K562 (cell line): ENCODE measurements around the gene CNPY2. TPM values are rescaled to one million over a fixed set of nuclear protein-coding genes. Genes with fewer than 3 reads are reported as not detected.

ENCODE experiments used
- ATAC-seq: fragments of 200-7000 bp; cut with Tn5 transposase; 3 replicates; pipeline ENCODE4 v1.9.1; 2020; ENCODE audit warnings: moderate library complexity
- BruUV-seq: library from RNA; stranded (reverse); fragments of 400-500 nt; replicated peaks from 2 replicates; lab custom pipeline; 2021; lab: Mats Ljungman, UMichigan
- CTCF ChIA-PET: fragments of 300-600 bp; formaldehyde crosslinking; extraction: SDS; loops from one replicate; lab custom pipeline; 2021; ENCODE audit warnings: low intra/inter-chr PET ratio; lab: Yijun Ruan, JAX
- POLR2A ChIA-PET: fragments of 300-600, 350-650 bp; sonication (Branson Sonifier 250); formaldehyde crosslinking; extraction: SDS; loops from one replicate; lab custom pipeline; 2021; ENCODE audit warnings: antibody characterized with exemption, inconsistent platforms; lab: Yijun Ruan, JAX
- DNase-seq, 4 experiments: peaks; one replicate each; pipeline versions ENCODE4 v3.0.0 to v3.0.0-alpha.2; 2011 to 2018; ENCODE audit warnings: low spot score in 3 of 4, mixed read lengths in 3 of 4; ENCODE audit errors: extremely low read depth in 1 of 4
- FAIRE-seq: peaks from 2 replicates; lab custom pipeline; 2011; peaks lifted over from hg19 to GRCh38; lab: Jason Lieb, UNC
- H2AFZ ChIP-seq: 2 replicates; pipeline ENCODE4 v1.6.0; 2011; ENCODE audit warnings: low read depth, low read length, control low read depth, inconsistent platforms
- H3K27ac ChIP-seq: fragments of 200-600 bp; 3 replicates; pipeline ENCODE4 v1.8.0; 2011; ENCODE audit warnings: low read depth, mild to moderate bottlenecking, control low read depth, inconsistent platforms, low read length, moderate library complexity, mixed read lengths; ENCODE audit errors: extremely low read depth
- H3K27me3 ChIP-seq, 2 experiments: fragments of 300-600 bp in 1 of 2; 2 replicates in 1 of 2; 3 replicates in 1 of 2; pipeline versions ENCODE4 v1.6.0 to v1.8.0; 2011; ENCODE audit warnings: inconsistent platforms in 2 of 2, low read length in 2 of 2, mild to moderate bottlenecking in 1 of 2, mixed read lengths in 1 of 2, moderate library complexity in 1 of 2; ENCODE audit not compliant: control insufficient read depth in 2 of 2, insufficient read depth in 2 of 2
- H3K36me3 ChIP-seq: fragments of 300-600 bp; 3 replicates; pipeline ENCODE4 v1.8.0; 2011; ENCODE audit warnings: mild to moderate bottlenecking, low read length, inconsistent platforms; ENCODE audit not compliant: control insufficient read depth, insufficient read depth
- H3K4me1 ChIP-seq, 2 experiments: fragments of 200-600 bp in 1 of 2; replicated peaks in 1 of 2; 2 replicates in 1 of 2; 3 replicates in 1 of 2; pipeline versions ENCODE4 v1.5.1 to v1.8.0; 2011; ENCODE audit warnings: inconsistent platforms in 2 of 2, low read length in 2 of 2, mild to moderate bottlenecking in 1 of 2, mixed read lengths in 1 of 2, moderate library complexity in 1 of 2; ENCODE audit not compliant: control insufficient read depth in 2 of 2, insufficient read depth in 2 of 2
- H3K4me2 ChIP-seq: 2 replicates; pipeline ENCODE4 v1.6.1; 2011; ENCODE audit warnings: low read length, control low read depth, inconsistent platforms, mixed read lengths; ENCODE audit not compliant: insufficient read depth
- H3K4me3 ChIP-seq: fragments of 200-600 bp; sonication (generic), shearing (Covaris generic); 2 replicates; pipeline ENCODE4 v1.5.1; 2016; ENCODE audit warnings: control low read depth, inconsistent platforms
- H3K79me2 ChIP-seq: fragments of 200-600 bp; 3 replicates; pipeline ENCODE4 v1.8.0; 2011; ENCODE audit warnings: low read length, inconsistent platforms; ENCODE audit not compliant: control insufficient read depth, insufficient read depth
- H3K9ac ChIP-seq, 2 experiments: 2 replicates each; pipeline versions ENCODE4 v1.6.0 to v1.6.1; 2011; ENCODE audit warnings: low read depth in 2 of 2, low read length in 2 of 2, control low read depth in 1 of 2, inconsistent platforms in 1 of 2, mild to moderate bottlenecking in 1 of 2, mixed read lengths in 1 of 2; ENCODE audit not compliant: insufficient read depth in 1 of 2
- H3K9me1 ChIP-seq: one replicate; pipeline ENCODE4 v1.6.0; 2011; ENCODE audit warnings: inconsistent platforms, mild to moderate bottlenecking, low read length, moderate library complexity; ENCODE audit not compliant: control insufficient read depth, insufficient read depth
- H3K9me3 ChIP-seq: replicated peaks from 2 replicates; pipeline ENCODE4 v1.5.1; 2011; ENCODE audit warnings: low read depth, low read length, inconsistent platforms; ENCODE audit not compliant: control insufficient read depth, insufficient read depth
- H4K20me1 ChIP-seq: replicated peaks from 2 replicates; pipeline ENCODE4 v1.6.1; 2011; ENCODE audit warnings: low read length, inconsistent platforms, mixed read lengths; ENCODE audit not compliant: control insufficient read depth, insufficient read depth
- CBFA2T2 ChIP-seq: fragments of 450-650 bp; conservative IDR thresholded peaks from 2 replicates; pipeline ENCODE4 v1.6.1; 2017; ENCODE audit warnings: mild to moderate bottlenecking
- CBFA2T3 ChIP-seq: fragments of 450-650 bp; IDR thresholded peaks from 2 replicates; pipeline ENCODE4 v1.6.1; 2017
- CUX1 ChIP-seq: fragments of 200-800 bp; sonication (Bioruptor generic); IDR thresholded peaks from 2 replicates; pipeline ENCODE4 v1.6.1; 2016; ENCODE audit warnings: missing genetic modification characterization, missing compliant biosample characterization
- DACH1 ChIP-seq: fragments of 450-650 bp; IDR thresholded peaks from 2 replicates; pipeline ENCODE4 v1.6.1; 2018; ENCODE audit not compliant: partially characterized antibody
- IFI16 ChIP-seq: fragments of 250-450 bp; sonication (Bioruptor Pico); IDR thresholded peaks from 2 replicates; pipeline ENCODE4 v2.1.2; 2022; ENCODE audit warnings: mild to moderate bottlenecking, inconsistent platforms
- KAT7 ChIP-seq: sonication (generic); formaldehyde crosslinking; IDR thresholded peaks from 2 replicates; pipeline ENCODE4 v1.8.0; 2022; ENCODE audit warnings: missing genetic modification reagents, mild to moderate bottlenecking, borderline replicate concordance
- KDM1A ChIP-seq, 2 experiments: fragments of 450-650 bp; IDR thresholded peaks; 2 replicates each; pipeline ENCODE4 v1.6.1; 2016; ENCODE audit warnings: mild to moderate bottlenecking in 2 of 2
- NCOA1 ChIP-seq: fragments of 450-650 bp; IDR thresholded peaks from 2 replicates; pipeline ENCODE4 v1.6.1; 2016; ENCODE audit warnings: low read depth
- NR1H2 ChIP-seq: sonication (generic); formaldehyde crosslinking; IDR thresholded peaks from 2 replicates; pipeline ENCODE4 v1.4.0; 2020; ENCODE audit warnings: mild to moderate bottlenecking, missing genetic modification reagents
- PHB ChIP-seq: fragments of 250-450 bp; sonication (Bioruptor Pico); IDR thresholded peaks from 2 replicates; pipeline ENCODE4 v1.5.0; 2021
- POLR2AphosphoS5 ChIP-seq: IDR thresholded peaks from 2 replicates; pipeline ENCODE4 v1.6.1; 2011; ENCODE audit warnings: mild to moderate bottlenecking, low read depth, low read length, moderate library complexity; ENCODE audit not compliant: control insufficient read depth, insufficient read depth
- SP2 ChIP-seq: IDR thresholded peaks from 2 replicates; pipeline ENCODE4 v1.6.1; 2011; ENCODE audit warnings: mild to moderate bottlenecking, low read depth, low read length, moderate library complexity; ENCODE audit not compliant: poor library complexity, severe bottlenecking; ENCODE audit errors: extremely low read depth
- ZNF133 ChIP-seq: fragments of 250-450 bp; sonication (Bioruptor Pico); IDR thresholded peaks from 2 replicates; pipeline ENCODE4 v1.4.0; 2020; ENCODE audit warnings: mild to moderate bottlenecking
- ZNF384 ChIP-seq: IDR thresholded peaks from 2 replicates; pipeline ENCODE4 v1.6.1; 2012; ENCODE audit warnings: low read depth, low read length, improper control_type of control experiment
- WGBS: fragments of 100-300 bp; shearing (Covaris generic); methylation state at CpG from one replicate; pipeline ENCODE4 v1.1.6; 2016; ENCODE audit warnings: low coverage, mixed read lengths; ENCODE audit not compliant: insufficient coverage; ENCODE audit errors: missing lambda C conversion rate; 5-methylcytosine and 5-hydroxymethylcytosine counted together
- in situ Hi-C: fragments of 300-500 bp; cut with MboI; formaldehyde crosslinking; loops from 4 replicates; pipeline ENCODE4 v1.15.0; 2018; ENCODE audit warnings: inconsistent platforms, mixed read lengths
- intact Hi-C: fragments of 100-400 bp; cut with micrococcal nuclease; formaldehyde crosslinking; loops from 2 replicates; pipeline ENCODE4 v1.14.2; 2022
- polyA plus RNA-seq, 8 experiments: library from polyadenylated mRNA; depleted of rRNA in 4 of 8; stranded (reverse) in 5 of 8; unstranded in 3 of 8; fragments of >200 nt; fragmentation: Nextera tagmentation in 2 of 8; fragmentation: Illumina TruSeq in 1 of 8; extraction: Ambion mirVana in 2 of 8; extraction: Trizol in 1 of 8; gene quantifications; 2 replicates each; pipeline versions ENCODE4 v1.2.1 to v1.2.3, GENCODE V29; 2011 to 2014; ENCODE audit warnings: inconsistent platforms in 1 of 8, missing spikeins in 1 of 8
- total RNA-seq, 7 experiments: library from RNA; depleted of rRNA in 6 of 7; stranded (reverse); fragments of >200 nt in 6 of 7; fragmentation: Illumina TruSeq in 2 of 7; extraction: Trizol in 2 of 7; gene quantifications; 2 replicates each; pipeline versions ENCODE4 v1.2.1 to v1.2.3, GENCODE V29; 2011 to 2021; ENCODE audit warnings: low replicate concordance in 1 of 7
- TF ChIP-seq, protein P1 (sequence below): sonication (generic); formaldehyde crosslinking; IDR thresholded peaks from 2 replicates; pipeline ENCODE4 v1.9.0; 2022; ENCODE audit warnings: mild to moderate bottlenecking, missing genetic modification reagents

CNPY2 gene
- total and polyA plus RNA-seq, 9 of the 15 experiments (the other 6 are each of a cell fraction or from before 2014, with no cell fraction given) = 33.8 to 190 (median 138) TPM

DNA sequence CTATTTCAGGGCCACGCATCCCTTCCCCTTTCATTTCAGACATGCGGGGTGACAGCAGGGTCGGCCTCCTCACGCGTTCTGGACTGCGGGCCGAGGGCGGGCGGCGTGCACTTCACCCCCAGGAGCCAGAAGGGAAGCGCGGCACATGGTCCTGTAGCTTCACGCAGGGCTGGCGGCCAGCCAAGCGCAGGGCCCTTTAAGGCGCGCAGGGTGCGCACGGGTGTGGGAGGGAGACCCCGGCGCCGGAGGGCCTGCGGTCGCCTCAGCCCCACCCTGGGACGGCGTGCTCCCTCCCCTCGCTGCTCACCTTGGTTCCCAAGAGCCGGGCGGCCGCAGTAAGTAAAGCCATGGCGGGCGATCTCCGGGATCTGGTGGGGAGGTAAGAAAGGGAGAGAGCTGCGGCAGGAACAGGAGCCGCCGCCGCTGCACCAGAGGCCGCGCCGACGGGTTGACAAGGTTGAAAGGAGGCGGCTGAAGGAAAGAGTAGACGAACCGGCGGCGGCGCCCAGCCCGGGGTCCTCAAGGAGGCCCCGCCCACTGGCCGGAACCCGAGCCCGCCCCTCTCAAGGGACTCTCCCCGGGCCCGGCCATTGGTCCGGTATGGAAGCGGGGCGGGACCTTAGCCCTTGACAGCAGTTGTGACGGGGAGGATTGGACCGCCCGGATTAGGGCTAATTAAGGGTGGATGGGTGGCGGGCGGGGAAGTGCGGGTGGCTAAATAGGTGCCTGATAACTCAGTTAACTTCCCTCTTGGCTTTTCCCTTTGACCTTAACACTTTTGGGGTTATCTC, 15.7 kb downstream of the CNPY2 start, which contains the start of gene CS (continued):
- no peak for TF ChIP-seq CBFA2T3
- no peak for TF ChIP-seq PHB (CRISPR knock-in tag)

- H3K4me2 ChIP-seq = peak overlapping the region; percentile 80
- no peaks in the 10 kb centered on the region; the same call in 1 of the 2 replicates for H4K20me1 ChIP-seq
- peaks cover 52% of the 10 kb centered on the region for H3K36me3 ChIP-seq
- intact Hi-C loops (no loop called here), in situ Hi-C loops (no loop called here)
- ATAC-seq (peak; percentile 2; the same call in 2 of the 3 replicates), DNase-seq (peak; percentile 27 to 58 (median 35)), FAIRE-seq (peak; percentile 42)
- peaks cover 22 to 42% of the 10 kb centered on the region in 2 experiments for H3K4me1 ChIP-seq
- H3K27me3 ChIP-seq = no peaks in the 10 kb centered on the region
- H3K9ac ChIP-seq = peak overlapping the region; percentile 87 to 93
- H3K79me2 ChIP-seq = peaks cover 60% of the 10 kb centered on the region
- ChIA-PET CTCF (no interaction called here), POLR2A (interaction anchor here (0.6 to 3.2 kb wide), 10 partner anchors 9 to 160 kb away, joined by 3 to 18 read pairs (median 3); partner anchors contain the start of gene RNF41)
- BruUV-seq = TSS peak; percentile 51
- 1% methylated on average over 10 of the region's 10 CpGs for WGBS
- H3K9me1 ChIP-seq = no peaks in the 10 kb centered on the region
- no peaks in the 10 kb centered on the region for H3K9me3 ChIP-seq
- H3K27ac ChIP-seq = peak overlapping the region; percentile 98
- H3K4me3 ChIP-seq = peak overlapping the region; percentile 64
- H2AFZ ChIP-seq = peak overlapping the region; percentile 71
- TF ChIP-seq, protein P1, sequence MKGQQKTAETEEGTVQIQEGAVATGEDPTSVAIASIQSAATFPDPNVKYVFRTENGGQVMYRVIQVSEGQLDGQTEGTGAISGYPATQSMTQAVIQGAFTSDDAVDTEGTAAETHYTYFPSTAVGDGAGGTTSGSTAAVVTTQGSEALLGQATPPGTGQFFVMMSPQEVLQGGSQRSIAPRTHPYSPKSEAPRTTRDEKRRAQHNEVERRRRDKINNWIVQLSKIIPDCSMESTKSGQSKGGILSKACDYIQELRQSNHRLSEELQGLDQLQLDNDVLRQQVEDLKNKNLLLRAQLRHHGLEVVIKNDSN (CRISPR knock-in tag) = peak; percentile 56; the same call in 1 of the 2 replicates
- no peak for TF ChIP-seq DACH1
- no peak for TF ChIP-seq ZNF133
- 0 out of 2 replicates have a peak, but pooled peaks have one; percentile 42 for TF ChIP-seq CUX1 (CRISPR knock-in tag)
- no peak for TF ChIP-seq IFI16 (CRISPR knock-in tag)
- TF ChIP-seq CBFA2T2 = peak; percentile 40
- no peak for TF ChIP-seq ZNF384
- TF ChIP-seq NR1H2 (CRISPR knock-in tag) = no peak
- peak; percentile 19; the same call in 1 of the 2 replicates for TF ChIP-seq POLR2AphosphoS5
- TF ChIP-seq KAT7 (CRISPR knock-in tag) = no peak
- TF ChIP-seq KDM1A (IDR thresholded peaks at IDR 0.05) = no peak
- TF ChIP-seq SP2 = no peak
- no peak for TF ChIP-seq NCOA1
Measured at GRCh38 chr12:56299308-56299852, 16.4 kb downstream of the CNPY2 start.
